Lower leg skin (tissue), 3 donors: ENCODE results near the gene UAP1.

ENCODE experiments used
- CTCF ChIP-seq, 3 donors: fragments of 450-650 bp; IDR thresholded peaks; one replicate each; pipeline ENCODE4 v1.5.1; 2016; ENCODE audit warnings: antibody characterized with exemption in 3 of 3, mild to moderate bottlenecking in 3 of 3, moderate library complexity in 2 of 3
- POLR2A ChIP-seq, 2 donors: fragments of 450-650 bp; IDR thresholded peaks; one replicate each; pipeline ENCODE4 v1.6.1; 2016 to 2017; ENCODE audit warnings: antibody characterized with exemption in 2 of 2, mild to moderate bottlenecking in 1 of 2, moderate library complexity in 1 of 2

- TF ChIP-seq POLR2A (IDR thresholded peaks at IDR 0.05) (no peak), CTCF (IDR thresholded peaks at IDR 0.05) (no peak)
Observed at GRCh38 chr1:162587347-162587746, 25.8 kb downstream of the UAP1 start.
